Adipose tissue (tissue), 3 donors: ENCODE results near the gene MBL2. TPM values are rescaled to one million over a fixed set of nuclear protein-coding genes. Genes with fewer than 3 reads are reported as not detected.

Source experiments
- H3K27ac ChIP-seq: one replicate; pipeline ENCODE4 v1.5.1; 2013; ENCODE audit warnings: low read depth, low read length
- WGBS, 3 donors: extraction: QIAGEN DNeasy Blood & Tissue Kit; methylation state at CpG; one replicate each; pipeline ENCODE4 v1.1.7; 2013; 5-methylcytosine and 5-hydroxymethylcytosine counted together
- polyA plus RNA-seq, 3 donors: library from polyadenylated mRNA; stranded (reverse); fragments of 200-250 nt; gene quantifications; one replicate each; pipeline ENCODE4 v1.2.3, GENCODE V29; 2013
- donor health status: healthy with polysubstance abuse.
- donor health status: Bipolar disorder and iron deficiency.
- donor health status: healthy.

Gene MBL2
- polyA plus RNA-seq, 3 donors: not detected

- WGBS, 3 donors: 71 to 92% (median 91%) methylated on average over 4 of the region's 4 CpGs
- H3K27ac ChIP-seq: no peak overlapping the region
These were observed 24.9 kb downstream of the MBL2 start for GRCh38 chr10:52747694-52748093.

GRCh38 chr10:52746169-52746568 is 26.4 kb downstream of the MBL2 start:
- H3K27ac ChIP-seq: no peak overlapping the region
- WGBS, 3 donors: 65 to 90% (median 70%) methylated on average over 5 of the region's 5 CpGs

DNA sequence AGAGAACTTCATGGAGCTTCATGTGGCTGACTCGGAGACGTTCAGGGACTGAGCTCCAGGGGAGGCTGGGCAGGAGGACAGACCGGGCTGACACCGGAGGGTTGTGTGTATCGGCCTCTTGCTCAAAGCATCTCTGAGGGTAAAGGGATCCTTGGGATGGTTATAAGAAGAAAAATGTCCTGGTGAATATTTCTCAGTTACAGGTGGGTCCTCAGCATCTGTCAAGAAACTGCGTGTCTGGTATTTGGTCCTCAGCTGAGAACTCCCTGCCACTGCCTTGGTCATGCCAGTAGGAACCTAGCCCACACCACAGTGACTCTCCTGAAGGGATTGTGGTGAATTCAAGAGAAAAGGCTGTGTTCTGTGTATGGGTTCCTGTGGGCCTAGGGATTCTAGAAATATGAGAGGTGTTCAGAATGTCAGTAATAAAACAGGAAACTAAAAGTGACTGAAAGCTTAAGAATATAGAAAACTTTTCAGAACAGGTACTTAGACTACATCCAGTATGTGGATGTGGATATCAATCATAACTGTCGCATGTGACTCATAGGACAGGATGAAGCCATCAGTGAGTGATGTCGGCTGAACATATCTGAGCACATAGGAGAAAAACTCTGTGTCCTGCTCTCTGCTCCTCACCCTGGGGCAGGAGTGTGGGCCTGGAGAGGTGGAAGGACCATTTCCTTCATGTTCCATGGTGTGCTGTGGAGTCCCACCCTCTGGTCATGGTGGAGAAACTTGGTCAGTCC is 28.4 kb downstream of the MBL2 start:
- H3K27ac ChIP-seq: no peak overlapping the region
- 72 to 90% (median 74%) methylated on average over 8 of the region's 8 CpGs for WGBS, 3 donors

DNA sequence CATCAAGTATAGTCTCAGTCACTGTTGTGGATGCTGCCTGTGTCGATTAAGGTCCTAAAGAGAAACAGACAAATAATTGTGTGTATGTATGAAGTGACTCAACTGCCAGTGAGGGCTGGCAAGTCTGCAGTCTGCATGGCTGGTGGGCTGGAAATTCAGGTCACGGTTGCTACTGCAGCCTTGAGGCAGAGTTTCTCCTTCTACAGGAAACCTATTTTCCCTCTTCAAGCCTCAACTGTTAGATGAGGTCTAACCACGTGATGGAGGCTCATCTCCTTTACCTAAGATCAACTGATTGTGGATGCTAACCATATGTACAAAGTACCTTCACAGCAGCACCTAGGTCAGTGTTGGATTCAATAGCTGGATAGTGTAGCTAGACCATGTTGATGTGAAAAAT is 29.9 kb downstream of the MBL2 start:
- H3K27ac ChIP-seq: no peak overlapping the region
- 55 to 69% (median 59%) methylated on average over 3 of the region's 3 CpGs for WGBS, 3 donors

GRCh38 chr10:52741851-52742250 is 30.7 kb downstream of the MBL2 start:
- no peak overlapping the region for H3K27ac ChIP-seq
- 81 to 89% (median 88%) methylated on average over 2 of the region's 2 CpGs for WGBS, 3 donors

DNA sequence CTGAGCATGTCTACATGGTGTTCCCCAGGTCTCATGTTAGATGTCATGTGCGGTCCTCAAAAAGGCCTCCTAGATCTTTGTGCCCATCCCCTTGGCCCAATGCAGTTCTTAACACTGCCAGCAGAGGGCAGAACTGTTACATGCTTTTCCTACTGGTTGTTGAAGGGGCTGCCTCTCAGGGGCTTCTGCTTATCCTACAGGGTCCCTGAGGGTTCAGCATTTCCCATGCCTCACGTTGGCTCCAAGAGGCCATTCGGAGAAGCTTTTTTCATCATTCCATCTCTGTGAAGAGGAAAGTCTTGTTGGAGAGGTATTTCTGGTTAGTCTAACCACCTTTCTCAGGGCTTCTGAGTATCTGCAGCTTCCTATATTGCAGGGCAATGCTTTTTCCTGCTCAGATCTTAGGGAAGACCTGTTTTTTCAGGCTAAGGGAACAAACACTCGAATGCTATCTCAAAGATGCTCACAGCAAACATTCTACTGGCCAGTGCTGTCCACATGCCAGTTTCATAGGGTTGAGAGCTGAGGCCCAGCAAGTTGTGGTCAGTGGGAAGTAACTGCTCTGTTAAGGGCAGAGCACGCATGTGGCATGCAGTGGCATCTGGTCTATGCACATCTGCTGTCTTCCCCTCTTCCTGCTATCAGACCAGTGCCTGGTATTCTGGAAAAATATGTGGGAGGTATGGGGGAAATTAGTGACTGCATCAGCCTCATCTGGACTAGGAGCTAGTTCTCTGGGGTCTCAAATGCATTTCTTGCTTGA is 31.5 kb downstream of the MBL2 start:
- H3K27ac ChIP-seq: no peak overlapping the region
- 36 to 59% (median 58%) methylated on average over 5 of the region's 5 CpGs for WGBS, 3 donors

DNA sequence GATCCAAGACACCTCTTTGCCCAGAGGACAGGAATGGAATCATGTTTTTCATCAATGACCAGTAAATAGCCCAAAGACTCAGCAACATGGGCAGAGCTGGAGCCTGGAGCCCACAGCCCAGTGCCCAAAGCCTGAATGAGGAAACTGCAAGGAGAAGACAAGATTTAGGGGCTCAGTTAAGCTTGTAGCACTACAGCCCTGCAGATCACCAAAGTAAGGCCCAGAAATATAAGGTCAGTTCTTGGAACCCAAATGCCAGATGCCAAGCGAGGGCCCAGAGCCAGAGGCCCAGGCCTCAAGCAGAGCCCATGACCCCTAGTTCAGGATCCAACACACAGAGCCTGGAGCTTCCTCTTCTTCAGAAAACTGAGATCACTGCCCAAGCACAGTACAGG is 32.4 kb downstream of the MBL2 start:
- H3K27ac ChIP-seq: no peak overlapping the region
- 95 to 97% (median 96%) methylated on average over 1 of the region's 1 CpG for WGBS, 3 donors

GRCh38 chr10:52739380-52740154 is 33.0 kb downstream of the MBL2 start:
- 62 to 74% (median 73%) methylated on average over 3 of the region's 3 CpGs for WGBS, 3 donors

GRCh38 chr10:52738951-52739350 is 33.6 kb downstream of the MBL2 start:
- WGBS, 3 donors: 71 to 86% (median 76%) methylated on average over 5 of the region's 5 CpGs
- H3K27ac ChIP-seq: no peak overlapping the region

More at GRCh38 chr10:52739380-52740154, 33.0 kb downstream of the MBL2 start:
- no peak overlapping the region for H3K27ac ChIP-seq

DNA sequence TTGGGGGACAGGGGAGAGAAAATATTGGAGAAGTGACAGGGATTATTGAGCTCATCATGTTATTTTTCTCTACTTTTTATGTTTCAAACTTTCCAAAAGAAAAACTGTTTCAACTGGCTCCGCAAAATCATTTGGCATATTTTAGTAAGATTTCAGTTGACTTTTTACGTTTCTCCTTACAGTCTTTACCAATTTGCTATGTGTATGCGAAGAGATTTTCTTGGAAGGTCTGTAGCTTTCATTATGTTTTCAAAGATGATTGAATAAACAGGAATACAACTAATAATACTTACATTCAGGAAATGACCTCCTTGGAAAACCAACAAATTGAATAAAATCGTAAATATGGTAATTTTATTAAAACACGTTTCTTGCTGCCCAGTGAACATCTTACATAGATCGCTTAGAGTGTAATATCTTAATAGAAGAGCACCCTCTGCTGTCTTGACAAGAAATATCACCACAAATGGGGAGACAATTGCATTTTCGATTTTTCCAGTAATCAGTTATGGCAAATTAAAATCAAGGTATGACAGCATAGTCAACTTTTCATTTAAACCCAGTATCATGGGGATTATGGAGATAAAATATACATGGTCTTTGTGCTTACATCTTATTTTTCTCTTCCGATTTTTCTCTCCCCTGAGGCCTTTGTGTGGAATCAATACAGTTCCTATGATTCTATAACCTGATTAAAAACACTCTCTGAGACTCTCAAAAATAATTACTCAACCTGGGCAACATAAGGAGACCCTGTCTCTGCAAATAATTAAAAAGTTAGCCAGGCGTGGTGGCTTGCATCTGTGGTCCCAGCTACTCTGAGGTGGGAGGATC is 43.1 kb downstream of the MBL2 start:
- 32 to 36% (median 36%) methylated on average over 9 of the region's 9 CpGs for WGBS, 3 donors
- H3K27ac ChIP-seq: no peak overlapping the region

- 91 to 97% (median 92%) methylated on average over 4 of the region's 4 CpGs for WGBS, 3 donors
- H3K27ac ChIP-seq: no peak overlapping the region
These were observed 52.6 kb downstream of the MBL2 start for GRCh38 chr10:52720018-52720417.
